ENCODE data around the gene TP53I3. TPM values are rescaled to one million over a fixed set of nuclear protein-coding genes. Genes with fewer than 3 reads are reported as not detected.

Gene TP53I3
- total and polyA plus RNA-seq, 3 donors from 2014 or later: 31.3 to 70.4 (median 36.5) TPM

- Histone ChIP-seq H3K4me3 (no peak overlapping the region), H3K36me3 (ENCODE audit: low read depth, missing control alignments) (no peaks in the 10 kb centered on the region), H3K9me3 (no peaks in the 10 kb centered on the region), H3K27me3 (no peaks in the 10 kb centered on the region), H3K4me1 (no peaks in the 10 kb centered on the region), H3K27ac (no peak overlapping the region)
- DNase-seq: no peak
- intact Hi-C loops (cut with DNase I; ENCODE audit: low total_unique reads): no loop called here
- TF ChIP-seq CTCF (IDR thresholded peaks at IDR 0.05) (no peak), POLR2A (IDR thresholded peaks at IDR 0.05) (no peak)
These were observed 22.2 kb upstream of the TP53I3 start for GRCh38 chr2:24106786-24107185.

- no peak overlapping the region for H3K4me3 ChIP-seq
These were observed 21.2 kb upstream of the TP53I3 start for GRCh38 chr2:24105816-24106215.

GRCh38 chr2:24104906-24105305, 20.3 kb upstream of the TP53I3 start:
- Histone ChIP-seq H3K9me3 (no peaks in the 10 kb centered on the region), H3K27ac (no peak overlapping the region), H3K36me3 (ENCODE audit: low read depth, missing control alignments) (no peaks in the 10 kb centered on the region), H3K4me3 (no peak overlapping the region), H3K27me3 (no peaks in the 10 kb centered on the region), H3K4me1 (no peaks in the 10 kb centered on the region)
- intact Hi-C loops (cut with DNase I; ENCODE audit: low total_unique reads): no loop called here
- WGBS, 2 donors: 50 to 95% methylated on average over 1 to 4 of the region's 4 CpGs
- DNase-seq: no peak
- TF ChIP-seq POLR2A (IDR thresholded peaks at IDR 0.05) (no peak), CTCF (IDR thresholded peaks at IDR 0.05) (no peak)

More at GRCh38 chr2:24105816-24106215, 21.2 kb upstream of the TP53I3 start:
- no peak overlapping the region for H3K27ac ChIP-seq
- intact Hi-C loops (cut with DNase I; ENCODE audit: low total_unique reads): no loop called here
- H3K9me3 ChIP-seq: no peaks in the 10 kb centered on the region
- no peak for TF ChIP-seq POLR2A (IDR thresholded peaks at IDR 0.05)
- no peak for TF ChIP-seq CTCF (IDR thresholded peaks at IDR 0.05)
- no peaks in the 10 kb centered on the region for H3K4me1 ChIP-seq
- no peaks in the 10 kb centered on the region for H3K27me3 ChIP-seq
- no peaks in the 10 kb centered on the region for H3K36me3 ChIP-seq (ENCODE audit: low read depth, missing control alignments)
- no peak for DNase-seq
- WGBS, 2 donors: 20 to 50% methylated on average over 2 of the region's 2 CpGs

GRCh38 chr2:24104110-24104650, 19.5 kb upstream of the TP53I3 start:
- Histone ChIP-seq H3K36me3 (ENCODE audit: low read depth, missing control alignments) (no peaks in the 10 kb centered on the region), H3K27me3 (no peaks in the 10 kb centered on the region), H3K9me3 (no peaks in the 10 kb centered on the region), H3K4me3 (no peak overlapping the region), H3K27ac (no peak overlapping the region), H3K4me1 (no peaks in the 10 kb centered on the region)
- TF ChIP-seq POLR2A (IDR thresholded peaks at IDR 0.05) (no peak), CTCF (IDR thresholded peaks at IDR 0.05) (no peak)
- no peak for DNase-seq
- intact Hi-C loops (cut with DNase I; ENCODE audit: low total_unique reads): no loop called here
- 92% methylated on average over 4 to 8 of the region's 8 CpGs for WGBS, 2 donors

- Histone ChIP-seq H3K27me3 (no peaks in the 10 kb centered on the region), H3K4me3 (no peak overlapping the region), H3K4me1 (no peaks in the 10 kb centered on the region), H3K9me3 (no peaks in the 10 kb centered on the region), H3K27ac (no peak overlapping the region), H3K36me3 (ENCODE audit: low read depth, missing control alignments) (no peaks in the 10 kb centered on the region)
- no peak for DNase-seq
- 69 to 77% methylated on average over 1 of the region's 1 CpG for WGBS, 2 donors
- intact Hi-C loops (cut with DNase I; ENCODE audit: low total_unique reads): no loop called here
- TF ChIP-seq POLR2A (IDR thresholded peaks at IDR 0.05) (no peak), CTCF (IDR thresholded peaks at IDR 0.05) (no peak)
These were observed 18.0 kb upstream of the TP53I3 start for GRCh38 chr2:24102677-24103076.

All from testis (tissue), 3 donors.